ENCODE data around the gene SLC43A3. TPM values are rescaled to one million over a fixed set of nuclear protein-coding genes. Genes with fewer than 3 reads are reported as not detected.
"Not testable (repeated sequence)": the region's sequence is repeated elsewhere in the genome, so short reads cannot be mapped to it uniquely, and the experiment has no call there.

The SLC43A3 gene
- total RNA-seq, 1 experiment from 2014 or later, result 153 TPM

- DNase-seq (ENCODE audit: low read depth), result no peak
These were observed 19.7 kb downstream of the SLC43A3 start for GRCh38 chr11:57407010-57407920.

- DNase-seq (ENCODE audit: low read depth), result peak; percentile 41
These were observed 20.5 kb downstream of the SLC43A3 start for GRCh38 chr11:57406337-57406904.

- DNase-seq (ENCODE audit: low read depth), result no peak
These were observed 21.6 kb downstream of the SLC43A3 start for GRCh38 chr11:57405271-57405860.

- DNase-seq (ENCODE audit: low read depth), result no peak
These were observed 23.1 kb downstream of the SLC43A3 start for GRCh38 chr11:57403802-57404147.

- not testable (repeated sequence) for DNase-seq (ENCODE audit: low read depth)
These were observed 23.7 kb downstream of the SLC43A3 start for GRCh38 chr11:57403003-57403801.

GRCh38 chr11:57402188-57403002 is 24.5 kb downstream of the SLC43A3 start:
- DNase-seq (ENCODE audit: low read depth), result no peak

- no peak for DNase-seq (ENCODE audit: low read depth)
These were observed 26.8 kb downstream of the SLC43A3 start for GRCh38 chr11:57399972-57400578.

GRCh38 chr11:57399221-57399620 is 27.7 kb downstream of the SLC43A3 start:
- DNase-seq (ENCODE audit: low read depth), result no peak

GRCh38 chr11:57397394-57397990 is 29.4 kb downstream of the SLC43A3 start:
- no peak for DNase-seq (ENCODE audit: low read depth)

GRCh38 chr11:57396744-57397143 is 30.2 kb downstream of the SLC43A3 start:
- no peak for DNase-seq (ENCODE audit: low read depth)

GRCh38 chr11:57395905-57396623 is 30.9 kb downstream of the SLC43A3 start:
- DNase-seq (ENCODE audit: low read depth), result no peak

- DNase-seq (ENCODE audit: low read depth), result no peak
These were observed 32.5 kb downstream of the SLC43A3 start for GRCh38 chr11:57394203-57394965.

- no peak for DNase-seq (ENCODE audit: low read depth)
These were observed 34.2 kb downstream of the SLC43A3 start for GRCh38 chr11:57392763-57393105.

- no peak for DNase-seq (ENCODE audit: low read depth)
These were observed 34.7 kb downstream of the SLC43A3 start for GRCh38 chr11:57392066-57392762.

- no peak for DNase-seq (ENCODE audit: low read depth)
These were observed 35.4 kb downstream of the SLC43A3 start for GRCh38 chr11:57391539-57391938.

- DNase-seq (ENCODE audit: low read depth), result no peak
These were observed 35.8 kb downstream of the SLC43A3 start for GRCh38 chr11:57391111-57391510.

- no peak for DNase-seq (ENCODE audit: low read depth)
These were observed 36.4 kb downstream of the SLC43A3 start, which contains the start of gene PRG2 for GRCh38 chr11:57390535-57390934. TSS of gene PRG2 (minus strand) at chr11:57390650. CDS start at chr11:57389944, 706 bp downstream.

Measured in LHCN-M2 (cell line).